K562 (cell line): ENCODE measurements around the gene WNT3. TPM values are rescaled to one million over a fixed set of nuclear protein-coding genes. Genes with fewer than 3 reads are reported as not detected.

ENCODE experiments used
- CHD7 ChIP-seq: fragments of 200-600 bp; sonication (generic); IDR thresholded peaks from one replicate; pipeline ENCODE4 v1.6.1; 2012; ENCODE audit warnings: mild to moderate bottlenecking, low read depth, low read length, inconsistent platforms
- CSDE1 ChIP-seq, 2 experiments: fragments of 450-650 bp; IDR thresholded peaks; 2 replicates each; pipeline ENCODE4 v1.6.1; 2016; ENCODE audit warnings: mild to moderate bottlenecking in 1 of 2
- CTCF ChIP-seq, 3 experiments: IDR thresholded peaks in 2 of 3; conservative IDR thresholded peaks in 1 of 3; 2 replicates each; pipeline ENCODE4 v1.5.1; 2011 to 2012; ENCODE audit warnings: low read length in 3 of 3, mild to moderate bottlenecking in 3 of 3, control low read depth in 2 of 3, improper control_type of control experiment in 1 of 3, inconsistent platforms in 1 of 3, low read depth in 1 of 3, mixed read lengths in 1 of 3, moderate library complexity in 1 of 3; ENCODE audit not compliant: insufficient read depth in 2 of 3
- GTF3C2 ChIP-seq: IDR thresholded peaks from 3 replicates; pipeline ENCODE4 v1.6.1; 2011; ENCODE audit warnings: borderline replicate concordance, mild to moderate bottlenecking, moderate library complexity; ENCODE audit not compliant: insufficient read length; ENCODE audit errors: extremely low read depth
- HCFC1 ChIP-seq: IDR thresholded peaks from 2 replicates; pipeline ENCODE4 v1.6.1; 2012; ENCODE audit warnings: low read depth, low read length, improper control_type of control experiment
- HDGF ChIP-seq: fragments of 450-650 bp; IDR thresholded peaks from 2 replicates; pipeline ENCODE4 v1.6.1; 2016
- IFI16 ChIP-seq: fragments of 250-450 bp; sonication (Bioruptor Pico); IDR thresholded peaks from 2 replicates; pipeline ENCODE4 v2.1.2; 2022; ENCODE audit warnings: mild to moderate bottlenecking, inconsistent platforms
- JUND ChIP-seq, 2 experiments: IDR thresholded peaks; 2 replicates in 1 of 2; 3 replicates in 1 of 2; pipeline ENCODE4 v1.6.1; 2011; ENCODE audit warnings: borderline replicate concordance in 2 of 2, low read depth in 2 of 2, low read length in 2 of 2, improper control_type of control experiment in 1 of 2, missing biosample characterization in 1 of 2, missing genetic modification characterization in 1 of 2, missing genetic modification reagents in 1 of 2
- KHSRP ChIP-seq: fragments of 450-650 bp; IDR thresholded peaks from 2 replicates; pipeline ENCODE4 v1.6.1; 2017
- KLF1 ChIP-seq: fragments of 450-650 bp; IDR thresholded peaks from 2 replicates; pipeline ENCODE4 v1.6.1; 2016; ENCODE audit warnings: missing genetic modification characterization, missing compliant biosample characterization
- NFE2L1 ChIP-seq: fragments of 450-650 bp; IDR thresholded peaks from 2 replicates; pipeline ENCODE4 v1.6.1; 2016; ENCODE audit warnings: missing genetic modification characterization, low read depth, mild to moderate bottlenecking, missing compliant biosample characterization, moderate library complexity, borderline replicate concordance
- RBM15 ChIP-seq: fragments of 200-400 bp; formaldehyde crosslinking; IDR thresholded peaks from 2 replicates; pipeline ENCODE4 v1.6.1; 2018; ENCODE audit warnings: mild to moderate bottlenecking, low read length, moderate library complexity; ENCODE audit not compliant: insufficient read depth
- polyA plus RNA-seq, 8 experiments: library from polyadenylated mRNA; depleted of rRNA in 4 of 8; stranded (reverse) in 5 of 8; unstranded in 3 of 8; fragments of >200 nt; fragmentation: Nextera tagmentation in 2 of 8; fragmentation: Illumina TruSeq in 1 of 8; extraction: Ambion mirVana in 2 of 8; extraction: Trizol in 1 of 8; gene quantifications; 2 replicates each; pipeline versions ENCODE4 v1.2.1 to v1.2.3, GENCODE V29; 2011 to 2014; ENCODE audit warnings: inconsistent platforms in 1 of 8, missing spikeins in 1 of 8
- total RNA-seq, 7 experiments: library from RNA; depleted of rRNA in 6 of 7; stranded (reverse); fragments of >200 nt in 6 of 7; fragmentation: Illumina TruSeq in 2 of 7; extraction: Trizol in 2 of 7; gene quantifications; 2 replicates each; pipeline versions ENCODE4 v1.2.1 to v1.2.3, GENCODE V29; 2011 to 2021; ENCODE audit warnings: low replicate concordance in 1 of 7

The WNT3 gene
- total and polyA plus RNA-seq, 9 of the 15 experiments (the other 6 are each of a cell fraction or from before 2014, with no cell fraction given): 1.5 to 6.1 (median 3.3) TPM

GRCh38 chr17:46842835-46843234, 24.3 kb upstream of the WNT3 start (continued):
- peak; percentile 54 to 76 (median 63) for TF ChIP-seq CTCF (IDR thresholded peaks at IDR 0.05 in 2 of 3, conservative IDR thresholded peaks at IDR 0.05 in 1 of 3; ENCODE audit: insufficient read depth in 2 of 3, low read depth in 1 of 3, low read length in 3 of 3)
- no peak for TF ChIP-seq RBM15
- TF ChIP-seq KLF1: no peak
- TF ChIP-seq GTF3C2: peak; percentile 43
- TF ChIP-seq KHSRP: no peak
- TF ChIP-seq JUND (IDR thresholded peaks at IDR 0.05; ENCODE audit: borderline replicate concordance, low read depth, low read length): no peak
- no peak for TF ChIP-seq JUND (tag; IDR thresholded peaks at IDR 0.05; ENCODE audit: borderline replicate concordance, low read depth, low read length)
- no peak for TF ChIP-seq CHD7
- no peak for TF ChIP-seq CSDE1 (IDR thresholded peaks at IDR 0.05)
- TF ChIP-seq IFI16: no peak
- no peak for TF ChIP-seq HCFC1
- no peak for TF ChIP-seq HDGF
- no peak for TF ChIP-seq NFE2L1 (tag)
